Smooth muscle cell (in vitro differentiated cells): ENCODE data around the gene USP17L28. TPM values are rescaled to one million over a fixed set of nuclear protein-coding genes. Genes with fewer than 3 reads are reported as not detected.

Source experiments
- polyA plus RNA-seq: library from polyadenylated mRNA; unstranded; fragments of >200 nt; fragmentation: Nextera tagmentation; extraction: Ambion mirVana; gene quantifications from 2 replicates; pipeline ENCODE4 v1.2.1, GENCODE V29; 2016
- total RNA-seq: library from RNA; depleted of rRNA; stranded (reverse); fragments of >200 nt; gene quantifications from 2 replicates; pipeline ENCODE4 v1.2.3, GENCODE V29; 2014

USP17L28 gene
- total and polyA plus RNA-seq, 2 experiments from 2014 or later, result not detected

Other genes starting within 250 kb of the USP17L28 start
- not detected in 2 replicates for gene FAM90A26, start 178.5 kb upstream of the USP17L28 start, total RNA-seq
- gene FAM90A26, start 178.5 kb upstream of the USP17L28 start, polyA plus RNA-seq, result not detected in 2 replicates
- not detected in 2 replicates for gene USP17L10, start 138.2 kb upstream of the USP17L28 start, total RNA-seq
- gene USP17L10, start 138.2 kb upstream of the USP17L28 start, polyA plus RNA-seq, result not detected in 2 replicates
- not detected in 2 replicates for gene USP17L11, start 133.5 kb upstream of the USP17L28 start, total RNA-seq
- not detected in 2 replicates for gene USP17L11, start 133.5 kb upstream of the USP17L28 start, polyA plus RNA-seq
- not detected in 2 replicates for gene USP17L12, start 128.7 kb upstream of the USP17L28 start, total RNA-seq
- gene USP17L12, start 128.7 kb upstream of the USP17L28 start, polyA plus RNA-seq, result not detected in 2 replicates
- gene USP17L13, start 124.0 kb upstream of the USP17L28 start, total RNA-seq, result not detected in 2 replicates
- gene USP17L13, start 124.0 kb upstream of the USP17L28 start, polyA plus RNA-seq, result not detected in 2 replicates
- gene USP17L15, start 114.5 kb upstream of the USP17L28 start, total RNA-seq, result not detected in 2 replicates
- not detected in 2 replicates for gene USP17L15, start 114.5 kb upstream of the USP17L28 start, polyA plus RNA-seq
- not detected in 2 replicates for gene USP17L17, start 105.0 kb upstream of the USP17L28 start, total RNA-seq
- gene USP17L17, start 105.0 kb upstream of the USP17L28 start, polyA plus RNA-seq, result not detected in 2 replicates
- not detected in 2 replicates for gene USP17L18, start 100.3 kb upstream of the USP17L28 start, total RNA-seq
- gene USP17L18, start 100.3 kb upstream of the USP17L28 start, polyA plus RNA-seq, result not detected in 2 replicates
- not detected in 2 replicates for gene USP17L19, start 95.5 kb upstream of the USP17L28 start, total RNA-seq
- gene USP17L19, start 95.5 kb upstream of the USP17L28 start, polyA plus RNA-seq, result not detected in 2 replicates
- not detected in 2 replicates for gene USP17L20, start 90.8 kb upstream of the USP17L28 start, total RNA-seq
- not detected in 2 replicates for gene USP17L20, start 90.8 kb upstream of the USP17L28 start, polyA plus RNA-seq
- gene USP17L21, start 86.0 kb upstream of the USP17L28 start, total RNA-seq, result not detected in 2 replicates
- gene USP17L21, start 86.0 kb upstream of the USP17L28 start, polyA plus RNA-seq, result not detected in 2 replicates
- not detected in 2 replicates for gene USP17L22, start 81.3 kb upstream of the USP17L28 start, total RNA-seq
- gene USP17L22, start 81.3 kb upstream of the USP17L28 start, polyA plus RNA-seq, result not detected in 2 replicates
- not detected in 2 replicates for gene USP17L24, start 23.7 kb upstream of the USP17L28 start, total RNA-seq
- gene USP17L24, start 23.7 kb upstream of the USP17L28 start, polyA plus RNA-seq, result not detected in 2 replicates
- not detected in 2 replicates for gene USP17L25, start 19.0 kb upstream of the USP17L28 start, total RNA-seq
- gene USP17L25, start 19.0 kb upstream of the USP17L28 start, polyA plus RNA-seq, result not detected in 2 replicates
- gene USP17L26, start 14.2 kb upstream of the USP17L28 start, total RNA-seq, result not detected in 2 replicates
- not detected in 2 replicates for gene USP17L26, start 14.2 kb upstream of the USP17L28 start, polyA plus RNA-seq
- gene USP17L5, start 9.5 kb upstream of the USP17L28 start, total RNA-seq, result not detected in 2 replicates
- gene USP17L5, start 9.5 kb upstream of the USP17L28 start, polyA plus RNA-seq, result not detected in 2 replicates
- gene USP17L27, start 4.7 kb upstream of the USP17L28 start, total RNA-seq, result not detected in 2 replicates
- gene USP17L27, start 4.7 kb upstream of the USP17L28 start, polyA plus RNA-seq, result not detected in 2 replicates
- not detected in 2 replicates for gene USP17L29, start 4.7 kb downstream of the USP17L28 start, total RNA-seq
- not detected in 2 replicates for gene USP17L29, start 4.7 kb downstream of the USP17L28 start, polyA plus RNA-seq
- gene USP17L30, start 14.2 kb downstream of the USP17L28 start, total RNA-seq, result not detected in 2 replicates
- not detected in 2 replicates for gene USP17L30, start 14.2 kb downstream of the USP17L28 start, polyA plus RNA-seq
- not detected in 2 replicates for gene DEFB131A, start 95.5 kb downstream of the USP17L28 start, total RNA-seq
- gene DEFB131A, start 95.5 kb downstream of the USP17L28 start, polyA plus RNA-seq, result not detected in 2 replicates